ENCODE data around the gene CACNA1F. TPM values are rescaled to one million over a fixed set of nuclear protein-coding genes. Genes with fewer than 3 reads are reported as not detected.
A peak's percentile ranks its signal among the peaks of the same experiment; 100 is the strongest.

CACNA1F gene
- total and polyA plus RNA-seq, 9 of the 15 experiments (the other 6 are each of a cell fraction or from before 2014, with no cell fraction given), result under 0.01 to 0.41 (median 0.03) TPM; not detected in 3

GRCh38 chrX:49199906-49200771 is 33.0 kb downstream of the CACNA1F start, which contains the start of gene SYP (continued):
- no peak for TF ChIP-seq ZNF318 (IDR thresholded peaks at IDR 0.05; ENCODE audit: borderline replicate concordance in 1 of 2, low read depth in 1 of 2)
- 0 out of 2 replicates have a peak, but pooled peaks have one; percentile 25 for TF ChIP-seq ZNF134 (CRISPR knock-in tag; conservative IDR thresholded peaks at IDR 0.05)
- no peak for TF ChIP-seq ZSCAN32 (CRISPR knock-in tag; IDR thresholded peaks at IDR 0.05)
- no peak for TF ChIP-seq HDAC6 (IDR thresholded peaks at IDR 0.05; ENCODE audit: low read depth, low read length)
- no peak; the same call in 1 of the 2 replicates for TF ChIP-seq IRF1 (CRISPR knock-in tag; IDR thresholded peaks at IDR 0.05; ENCODE audit: borderline replicate concordance)
- peak; percentile 82 for TF ChIP-seq TBP (optimal IDR thresholded peaks at IDR 0.05; ENCODE audit: low read depth, low read length)
- peak; percentile 51; the same call in 1 of the 2 replicates for TF ChIP-seq KAT7 (CRISPR knock-in tag; IDR thresholded peaks at IDR 0.05; ENCODE audit: borderline replicate concordance)
- TF ChIP-seq ZC3H11A (IDR thresholded peaks at IDR 0.05; ENCODE audit: low read depth, low read length), result no peak
- peak; percentile 73 for TF ChIP-seq ZFX (CRISPR knock-in tag; IDR thresholded peaks at IDR 0.05)
- no peak for TF ChIP-seq BCOR (IDR thresholded peaks at IDR 0.05)
- no peak for TF ChIP-seq RHOXF2B (CRISPR knock-in tag; conservative IDR thresholded peaks at IDR 0.05)
- TF ChIP-seq ZNF274 (IDR thresholded peaks at IDR 0.05; ENCODE audit: borderline replicate concordance, low read depth, low read length), result no peak
- TF ChIP-seq GTF2B (IDR thresholded peaks at IDR 0.05; ENCODE audit: extremely low read depth, insufficient read length), result no peak
- peak; percentile 90 for TF ChIP-seq E2F1 (CRISPR knock-in tag; IDR thresholded peaks at IDR 0.05)
- TF ChIP-seq TAF9B (IDR thresholded peaks at IDR 0.05; ENCODE audit: partially characterized antibody), result peak; percentile 79
- TF ChIP-seq THRAP3 (IDR thresholded peaks at IDR 0.05; ENCODE audit: borderline replicate concordance), result no peak
- TF ChIP-seq RUNX1 (IDR thresholded peaks at IDR 0.05; ENCODE audit: low read depth), result no peak
